HepG2 (cell line): ENCODE measurements around the gene MBTD1. TPM values are rescaled to one million over a fixed set of nuclear protein-coding genes. Genes with fewer than 3 reads are reported as not detected.

ENCODE experiments used
- CBX1 ChIP-seq: IDR thresholded peaks from one replicate; pipeline ENCODE4 v1.6.1; 2016; ENCODE audit warnings: antibody characterized with exemption, low read depth
- EED ChIP-seq: sonication (generic); formaldehyde crosslinking; IDR thresholded peaks from 2 replicates; pipeline ENCODE4 v1.5.0; 2020; ENCODE audit warnings: mild to moderate bottlenecking, missing genetic modification reagents
- ELF4 ChIP-seq: sonication (generic); formaldehyde crosslinking; IDR thresholded peaks from 2 replicates; pipeline ENCODE4 v1.5.0; 2020; ENCODE audit warnings: missing genetic modification reagents, mild to moderate bottlenecking, moderate library complexity, borderline replicate concordance
- EP300 ChIP-seq, 3 experiments: sonication (generic) in 1 of 3; formaldehyde crosslinking in 1 of 3; IDR thresholded peaks; 2 replicates each; pipeline versions ENCODE4 v1.5.1 to v1.6.1; 2011 to 2020; ENCODE audit warnings: low read depth in 2 of 3, low read length in 2 of 3, borderline replicate concordance in 1 of 3, improper control_type of control experiment in 1 of 3, mild to moderate bottlenecking in 1 of 3, missing genetic modification reagents in 1 of 3, moderate library complexity in 1 of 3
- HNF1A ChIP-seq, 2 experiments: sonication (generic) in 1 of 2; formaldehyde crosslinking in 1 of 2; IDR thresholded peaks; 2 replicates each; pipeline versions ENCODE4 v1.4.0 to v1.6.1; 2016 to 2020; ENCODE audit warnings: borderline replicate concordance in 1 of 2, low read depth in 1 of 2, mild to moderate bottlenecking in 1 of 2, missing genetic modification reagents in 1 of 2
- NONO ChIP-seq, 2 experiments: fragments of 450-650 bp in 1 of 2; sonication (generic) in 1 of 2; formaldehyde crosslinking in 1 of 2; IDR thresholded peaks in 1 of 2; conservative IDR thresholded peaks in 1 of 2; 2 replicates each; pipeline versions ENCODE4 v1.6.1 to v1.8.0; 2017 to 2022; ENCODE audit warnings: mild to moderate bottlenecking in 1 of 2, missing genetic modification reagents in 1 of 2, moderate library complexity in 1 of 2
- SIX4 ChIP-seq: sonication (generic); formaldehyde crosslinking; IDR thresholded peaks from 2 replicates; pipeline ENCODE4 v1.4.0; 2020; ENCODE audit warnings: missing genetic modification reagents
- SKI ChIP-seq: fragments of 450-650 bp; IDR thresholded peaks from one replicate; pipeline ENCODE4 v1.6.1; 2018; ENCODE audit warnings: mild to moderate bottlenecking; ENCODE audit not compliant: partially characterized antibody
- SP2 ChIP-seq: sonication (generic); formaldehyde crosslinking; IDR thresholded peaks from 2 replicates; pipeline ENCODE4 v1.5.1; 2020; ENCODE audit warnings: mild to moderate bottlenecking, missing genetic modification reagents
- YY1 ChIP-seq: IDR thresholded peaks from 2 replicates; pipeline ENCODE4 v1.6.1; 2011; ENCODE audit warnings: low read length, low read depth, moderate library complexity, mild to moderate bottlenecking; ENCODE audit not compliant: insufficient read depth, insufficient replicate concordance
- ZBTB44 ChIP-seq: sonication (generic); formaldehyde crosslinking; IDR thresholded peaks from 2 replicates; pipeline ENCODE4 v1.4.0; 2020; ENCODE audit warnings: missing genetic modification reagents
- ZNF317 ChIP-seq: sonication (generic); formaldehyde crosslinking; IDR thresholded peaks from 2 replicates; pipeline ENCODE4 v1.5.0; 2020; ENCODE audit warnings: mild to moderate bottlenecking, missing genetic modification reagents
- ZNF646 ChIP-seq: sonication (generic); formaldehyde crosslinking; IDR thresholded peaks from 2 replicates; pipeline ENCODE4 v1.9.0; 2021; ENCODE audit warnings: mild to moderate bottlenecking, missing genetic modification reagents
- ZNF660 ChIP-seq: sonication (generic); formaldehyde crosslinking; IDR thresholded peaks from 2 replicates; pipeline ENCODE4 v1.5.1; 2020; ENCODE audit warnings: mild to moderate bottlenecking, low read depth, missing genetic modification reagents, borderline replicate concordance
- ZNF775 ChIP-seq: sonication (generic); formaldehyde crosslinking; IDR thresholded peaks from 2 replicates; pipeline ENCODE4 v1.4.0; 2020; ENCODE audit warnings: missing genetic modification reagents, mild to moderate bottlenecking, moderate library complexity, borderline replicate concordance
- polyA plus RNA-seq, 8 experiments: library from polyadenylated mRNA; depleted of rRNA in 3 of 8; stranded (reverse) in 7 of 8; unstranded in 1 of 8; fragments of >200 nt; fragmentation: Illumina TruSeq in 4 of 8; extraction: Trizol in 4 of 8; gene quantifications; 2 replicates each; pipeline versions ENCODE4 v1.2.1 to v1.2.3, GENCODE V29; 2011 to 2016; ENCODE audit warnings: low read depth in 4 of 8, missing spikeins in 1 of 8, mixed read lengths in 1 of 8; ENCODE audit not compliant: insufficient read depth in 1 of 8
- total RNA-seq, 5 experiments: library from RNA; depleted of rRNA; stranded (reverse); fragments of >200 nt; fragmentation: Illumina TruSeq; extraction: Trizol; gene quantifications; 2 replicates each; pipeline ENCODE4 v1.2.3, GENCODE V29; 2016; ENCODE audit warnings: low read depth in 1 of 5

Gene MBTD1
- total and polyA plus RNA-seq, 2 of the 13 experiments (the other 11 are each of a cell fraction or from before 2014, with no cell fraction given) = 20.9 TPM

GRCh38 chr17:51165680-51166197 is 94.1 kb downstream of the MBTD1 start (continued):
- TF ChIP-seq HNF1A (IDR thresholded peaks at IDR 0.05; ENCODE audit: low read depth) (no peak), HNF1A (CRISPR knock-in tag; IDR thresholded peaks at IDR 0.05; ENCODE audit: borderline replicate concordance) (no peak), ZNF317 (CRISPR knock-in tag) (no peak), ZNF660 (CRISPR knock-in tag) (no peak), EP300 (IDR thresholded peaks at IDR 0.05; ENCODE audit: low read depth in 2 of 2, low read length in 2 of 2) (0 out of 4 replicates have a peak, but pooled peaks of 1 of the 2 experiments have one; percentile 20), EP300 (CRISPR knock-in tag; IDR thresholded peaks at IDR 0.05; ENCODE audit: borderline replicate concordance) (peak; percentile 34; the same call in 1 of the 2 replicates), SKI (peak; percentile 97), YY1 (no peak), ZNF775 (CRISPR knock-in tag) (no peak), ELF4 (no peak), NONO (IDR thresholded peaks at IDR 0.05) (no peak), NONO (CRISPR knock-in tag; conservative IDR thresholded peaks at IDR 0.05) (no peak; the same call in 1 of the 2 replicates), CBX1 (no peak), EED (no peak), SP2 (CRISPR knock-in tag) (no peak), ZBTB44 (CRISPR knock-in tag) (no peak), ZNF646 (0 out of 2 replicates have a peak, but pooled peaks have one; percentile 45), SIX4 (CRISPR knock-in tag) (no peak)
